ENCODE data around the gene INSM1. TPM values are rescaled to one million over a fixed set of nuclear protein-coding genes. Genes with fewer than 3 reads are reported as not detected.

Gene INSM1
- polyA plus RNA-seq, 3 donors, result not detected

GRCh38 chr20:20375862-20376261, 8.0 kb downstream of the INSM1 start:
- Histone ChIP-seq H3K27ac (ENCODE audit: low read depth in 1 of 2, low read length in 2 of 2) (no peak overlapping the region), H3K4me2 (replicated peaks; ENCODE audit: extremely low read depth, low read length, poor library complexity, severe bottlenecking) (no peak overlapping the region), H3K36me3 (replicated peaks in 1 of 2; ENCODE audit: control insufficient read depth in 1 of 2, insufficient read depth in 2 of 2, low read length in 2 of 2) (no peaks in the 10 kb centered on the region), H4K20me1 (ENCODE audit: insufficient read depth, low read length) (no peaks in the 10 kb centered on the region), H3K9ac (ENCODE audit: insufficient read depth, low read length, poor library complexity, severe bottlenecking) (no peak overlapping the region), H3K27me3 (ENCODE audit: control insufficient read depth in 2 of 2, insufficient read depth in 2 of 2, low read length in 2 of 2) (peaks cover 44 to 51% of the 10 kb centered on the region in 2 donors), H3K79me2 (ENCODE audit: insufficient read depth, low read length) (no peaks in the 10 kb centered on the region), H3K9me3 (replicated peaks in 1 of 2; ENCODE audit: control insufficient read depth in 1 of 2, insufficient read depth in 1 of 2, low read length in 2 of 2) (peaks cover 7 to 14% of the 10 kb centered on the region in 2 donors), H3K4me1 (ENCODE audit: control insufficient read depth in 1 of 2, insufficient read depth in 2 of 2, low read length in 2 of 2) (peaks cover 0 to 3% of the 10 kb centered on the region in 2 donors), H2AFZ (ENCODE audit: insufficient read depth, low read depth, low read length, poor library complexity, severe bottlenecking) (no peak overlapping the region), H3K4me3 (replicated peaks in 1 of 3; ENCODE audit: low read depth in 2 of 3, low read length in 3 of 3) (no peak overlapping the region)
- intact Hi-C loops (cut with micrococcal nuclease), result no loop called here
- Mint-ChIP-seq H3K27ac (no peak overlapping the region), H3K9me3 (peaks cover 1 to 7% (median 4%) of the 10 kb centered on the region in 7 donors), H3K36me3 (peaks cover 0 to under 1% of the 10 kb centered on the region in 2 donors), H3K4me3 (peak overlapping the region in 1 of 2 donors; percentile 31), H3K27me3 (ENCODE audit: low read depth in 3 of 3) (peaks cover 47 to 56% (median 52%) of the 10 kb centered on the region in 3 donors), H3K4me1 (peaks cover 14% of the 10 kb centered on the region)
- no peak for TF ChIP-seq CTCF (IDR thresholded peaks at IDR 0.05)
- WGBS (ENCODE audit: insufficient coverage), result 47% methylated on average over 2 of the region's 8 CpGs
- no peak for DNase-seq

- Mint-ChIP-seq H3K27ac (no peak overlapping the region), H3K9me3 (peaks cover 0 to 3% (median 2%) of the 10 kb centered on the region in 7 donors), H3K4me3 (no peak overlapping the region), H3K4me1 (no peaks in the 10 kb centered on the region), H3K27me3 (ENCODE audit: low read depth in 3 of 3) (peaks cover 2 to 16% (median 14%) of the 10 kb centered on the region in 3 donors), H3K36me3 (peaks cover 17 to 19% of the 10 kb centered on the region in 2 donors)
- no peak overlapping the region for H3K4me2 ChIP-seq (replicated peaks; ENCODE audit: extremely low read depth, low read length, poor library complexity, severe bottlenecking)
- TF ChIP-seq CTCF (IDR thresholded peaks at IDR 0.05), result no peak
- no peak overlapping the region for H3K27ac ChIP-seq (ENCODE audit: low read depth in 1 of 2, low read length in 2 of 2)
- intact Hi-C loops (cut with micrococcal nuclease), result no loop called here
- H3K4me3 ChIP-seq (replicated peaks in 1 of 3; ENCODE audit: low read depth in 2 of 3, low read length in 3 of 3), result no peak overlapping the region
- H2AFZ ChIP-seq (ENCODE audit: insufficient read depth, low read depth, low read length, poor library complexity, severe bottlenecking), result no peak overlapping the region
- no peak overlapping the region for H3K9ac ChIP-seq (ENCODE audit: insufficient read depth, low read length, poor library complexity, severe bottlenecking)
- H4K20me1 ChIP-seq (ENCODE audit: insufficient read depth, low read length), result no peaks in the 10 kb centered on the region
- no peaks in the 10 kb centered on the region for H3K4me1 ChIP-seq (ENCODE audit: control insufficient read depth in 1 of 2, insufficient read depth in 2 of 2, low read length in 2 of 2)
- DNase-seq, result no peak
- peaks cover 0 to 2% of the 10 kb centered on the region in 2 donors for H3K27me3 ChIP-seq (ENCODE audit: control insufficient read depth in 2 of 2, insufficient read depth in 2 of 2, low read length in 2 of 2)
- H3K36me3 ChIP-seq (replicated peaks in 1 of 2; ENCODE audit: control insufficient read depth in 1 of 2, insufficient read depth in 2 of 2, low read length in 2 of 2), result peaks cover 0 to 21% of the 10 kb centered on the region in 2 donors
- H3K9me3 ChIP-seq (replicated peaks in 1 of 2; ENCODE audit: control insufficient read depth in 1 of 2, insufficient read depth in 1 of 2, low read length in 2 of 2), result no peaks in the 10 kb centered on the region
- 77% methylated on average over 3 of the region's 9 CpGs for WGBS (ENCODE audit: insufficient coverage)
- no peaks in the 10 kb centered on the region for H3K79me2 ChIP-seq (ENCODE audit: insufficient read depth, low read length)
Observed at GRCh38 chr20:20386192-20386591, 18.3 kb downstream of the INSM1 start.
